ENCODE results near the gene GCGR.

The GCGR gene

DNA sequence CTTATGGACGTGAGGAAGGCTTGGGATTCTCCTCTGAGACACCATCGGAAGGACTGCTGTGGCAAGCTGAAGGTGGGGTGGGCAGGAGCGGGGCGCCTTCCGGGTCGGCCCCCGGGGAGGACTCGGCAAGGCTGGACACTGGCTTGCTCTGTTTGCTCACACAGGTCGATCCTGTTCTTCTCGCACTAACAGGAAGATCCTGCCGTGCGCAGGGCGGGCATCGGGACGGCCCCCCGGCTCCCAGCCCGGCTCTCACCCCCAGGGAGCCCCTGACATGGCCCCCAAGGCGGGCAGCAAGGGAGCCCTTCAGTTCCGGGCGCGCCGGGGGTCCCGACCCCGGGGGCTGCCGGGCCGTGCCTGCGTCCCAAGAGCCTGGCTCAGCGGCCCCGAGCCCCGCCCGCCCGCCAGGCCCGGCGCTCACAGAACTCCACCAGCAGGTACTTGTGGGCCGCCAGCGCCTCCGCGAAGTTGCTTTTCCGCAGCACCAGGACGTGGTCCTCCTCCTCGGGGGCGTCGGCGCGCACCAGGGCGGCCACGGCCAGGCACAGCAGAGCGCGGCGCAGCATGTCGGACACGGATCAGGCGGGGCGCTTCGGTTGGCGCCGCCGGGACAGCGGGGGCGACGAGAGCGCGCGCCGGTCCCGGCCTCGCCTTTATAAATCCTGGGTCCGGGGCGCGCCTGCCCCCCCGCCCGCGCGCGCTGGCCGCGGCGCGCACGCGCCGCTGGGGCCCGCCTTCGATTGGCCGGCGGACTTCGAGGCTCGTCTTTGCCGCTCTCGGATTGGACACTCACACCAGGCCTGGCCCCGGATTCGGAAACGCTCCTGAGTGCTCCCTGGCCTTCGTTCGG is 56.2 kb downstream of the GCGR start, which contains the start of gene P4HB:
Gene P4HB, minus strand, starts transcription at position 630 of the 850 bp plus-strand sequence. Its CDS starts 64 bp downstream, at position 566.
- peak within 1 kb of the TSS; percentile 81 for H3K4me3 ChIP-seq (ENCODE audit: low read length)

DNA sequence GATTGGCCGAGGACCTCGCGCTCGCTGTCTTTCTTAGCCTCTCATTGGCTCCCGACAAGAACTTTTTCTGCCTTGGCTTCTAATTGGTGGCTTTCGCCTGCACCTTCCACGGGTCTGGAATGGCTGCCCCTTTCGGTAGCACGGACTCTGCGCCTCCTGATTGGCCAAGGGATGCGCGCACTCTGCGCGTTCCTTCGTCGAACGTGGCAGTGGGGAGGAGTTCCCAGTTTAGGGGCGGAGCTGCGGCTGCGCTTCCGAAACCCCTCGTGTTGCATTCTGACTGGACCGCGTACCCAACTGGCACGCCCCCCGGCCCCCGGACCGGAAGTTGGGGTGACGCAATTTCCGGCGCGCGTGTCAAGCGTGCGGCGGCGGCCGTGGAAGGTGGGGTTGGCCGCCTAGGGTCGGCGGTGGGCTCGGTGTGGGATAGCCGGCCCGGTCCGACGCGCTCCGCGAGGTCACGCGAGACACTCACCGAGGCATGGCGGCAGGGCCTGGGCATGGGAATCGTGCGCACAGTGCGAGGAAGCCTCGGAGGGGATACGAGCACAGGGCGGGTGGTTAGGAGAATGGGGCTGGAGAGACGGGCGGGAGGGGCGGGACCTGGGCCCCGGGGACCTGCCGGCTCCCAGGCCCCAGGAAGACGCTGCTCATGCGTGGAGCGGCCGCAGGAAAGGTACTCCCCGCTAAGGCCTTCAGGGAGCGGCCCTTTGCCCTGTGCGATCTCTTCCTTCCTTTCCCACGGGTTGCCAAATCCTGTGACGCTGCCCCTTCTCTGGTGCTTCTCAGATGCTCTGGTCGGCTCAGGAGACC is 57.0 kb downstream of the GCGR start:
- no peak for TF ChIP-seq ZNF274 (IDR thresholded peaks at IDR 0.05; ENCODE audit: low read depth, low read length)
- peak overlapping the region; percentile 74 for H3K4me3 ChIP-seq (ENCODE audit: low read length)

More for the DNA sequence above, 56.2 kb downstream of the GCGR start, which contains the start of gene P4HB:
- TF ChIP-seq ZNF274 (IDR thresholded peaks at IDR 0.05; ENCODE audit: low read depth, low read length): no peak

DNA sequence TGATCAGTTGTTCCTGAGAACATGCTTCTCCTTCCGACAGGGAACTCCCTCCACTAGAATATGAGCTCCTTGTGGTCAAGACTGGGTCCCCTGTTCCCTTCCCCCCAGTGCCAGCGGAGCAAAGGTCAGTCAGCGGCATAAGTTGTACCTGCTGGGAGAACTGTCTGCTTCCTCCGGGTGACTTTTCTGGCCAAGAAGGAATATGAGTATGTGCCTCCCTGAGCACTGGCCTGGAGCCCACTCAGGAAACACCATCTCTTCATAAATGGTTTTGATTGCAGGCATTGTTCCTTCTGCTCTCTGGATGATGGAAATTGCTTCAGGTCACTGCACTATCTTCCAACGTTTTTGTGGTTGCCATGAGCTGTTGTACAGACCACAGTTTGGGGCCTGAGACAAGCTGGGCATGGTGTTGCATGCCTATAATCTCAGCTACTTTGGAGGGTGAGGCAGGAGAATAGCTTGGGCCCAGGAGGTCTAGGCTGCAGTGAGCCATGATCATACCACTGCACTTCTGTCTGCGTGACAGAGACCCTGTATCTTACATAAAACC is 59.2 kb downstream of the GCGR start:
- TF ChIP-seq ZNF274 (IDR thresholded peaks at IDR 0.05; ENCODE audit: low read depth, low read length): no peak
- no peak overlapping the region for H3K4me3 ChIP-seq (ENCODE audit: low read length)
